Anterior cingulate cortex (tissue), 58 donors: ENCODE data around the gene FSTL4.
"Not testable (repeated sequence)": the region's sequence is repeated elsewhere in the genome, so short reads cannot be mapped to it uniquely, and the experiment has no call there.

ENCODE experiments used
- DNase-seq, 58 donors: peaks; one replicate each; lab custom pipeline; 2025; lab: John Stamatoyannopoulos, UW

The FSTL4 gene

DNA sequence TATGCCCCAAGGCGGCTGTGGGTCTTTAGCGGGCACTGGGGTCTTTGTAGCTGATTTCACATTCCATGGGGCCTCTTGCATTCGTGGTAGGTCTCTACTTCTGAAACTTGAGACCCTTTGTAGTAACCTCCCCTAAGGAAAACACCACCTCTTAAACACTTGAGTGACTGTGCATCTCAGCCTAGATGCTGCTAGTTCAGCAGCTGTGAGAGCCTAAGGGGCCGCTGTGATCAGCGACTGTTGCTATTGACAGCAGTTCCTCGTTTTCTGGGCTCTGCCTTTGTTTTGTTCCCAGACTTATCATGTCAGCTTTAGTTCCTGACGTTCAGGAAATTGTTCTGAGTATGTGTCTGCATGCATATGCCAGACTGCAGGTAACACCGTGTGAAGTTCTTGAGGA, 389.4 kb downstream of the FSTL4 start:
- DNase-seq, result no peak

DNA sequence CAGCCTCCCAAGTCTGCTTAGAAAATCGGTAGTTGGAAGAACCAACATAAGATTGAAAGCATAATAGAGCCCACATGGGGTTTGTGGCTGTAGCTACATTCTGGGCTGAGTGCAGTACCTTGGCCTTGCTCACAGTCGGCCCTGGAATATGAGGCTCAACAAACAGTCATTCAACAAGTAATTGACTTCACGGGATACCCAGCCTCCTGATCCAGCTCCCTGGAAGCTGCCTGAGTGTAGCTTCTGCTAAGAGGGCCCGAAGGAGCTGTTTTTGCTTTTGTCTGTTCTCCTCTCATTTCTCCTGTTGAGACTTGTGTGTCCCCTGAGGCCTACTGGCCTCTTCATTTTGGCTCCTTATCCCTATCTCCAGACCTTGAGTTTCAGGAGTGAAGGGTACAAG, 389.8 kb downstream of the FSTL4 start:
- DNase-seq, result no peak

DNA sequence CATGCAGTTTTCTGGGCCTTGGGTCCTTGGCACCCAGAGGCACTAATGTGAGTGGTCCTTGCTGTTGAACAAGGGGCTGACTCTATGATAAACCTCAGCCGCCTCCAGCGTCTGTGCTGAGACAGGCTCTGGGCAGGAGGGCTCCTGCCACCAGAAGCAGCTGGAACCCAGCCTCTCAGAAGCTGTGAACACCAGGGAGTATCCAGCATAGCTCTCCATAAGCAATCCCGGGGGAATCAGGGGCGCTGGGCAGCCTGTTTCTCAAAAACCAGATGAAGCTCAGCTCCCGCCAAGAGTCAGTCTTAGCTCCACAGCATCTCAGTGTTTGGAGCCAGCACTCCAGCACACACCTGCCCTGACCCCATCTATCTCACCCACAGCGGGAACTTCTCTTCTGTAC, 390.3 kb downstream of the FSTL4 start:
- no peak for DNase-seq

DNA sequence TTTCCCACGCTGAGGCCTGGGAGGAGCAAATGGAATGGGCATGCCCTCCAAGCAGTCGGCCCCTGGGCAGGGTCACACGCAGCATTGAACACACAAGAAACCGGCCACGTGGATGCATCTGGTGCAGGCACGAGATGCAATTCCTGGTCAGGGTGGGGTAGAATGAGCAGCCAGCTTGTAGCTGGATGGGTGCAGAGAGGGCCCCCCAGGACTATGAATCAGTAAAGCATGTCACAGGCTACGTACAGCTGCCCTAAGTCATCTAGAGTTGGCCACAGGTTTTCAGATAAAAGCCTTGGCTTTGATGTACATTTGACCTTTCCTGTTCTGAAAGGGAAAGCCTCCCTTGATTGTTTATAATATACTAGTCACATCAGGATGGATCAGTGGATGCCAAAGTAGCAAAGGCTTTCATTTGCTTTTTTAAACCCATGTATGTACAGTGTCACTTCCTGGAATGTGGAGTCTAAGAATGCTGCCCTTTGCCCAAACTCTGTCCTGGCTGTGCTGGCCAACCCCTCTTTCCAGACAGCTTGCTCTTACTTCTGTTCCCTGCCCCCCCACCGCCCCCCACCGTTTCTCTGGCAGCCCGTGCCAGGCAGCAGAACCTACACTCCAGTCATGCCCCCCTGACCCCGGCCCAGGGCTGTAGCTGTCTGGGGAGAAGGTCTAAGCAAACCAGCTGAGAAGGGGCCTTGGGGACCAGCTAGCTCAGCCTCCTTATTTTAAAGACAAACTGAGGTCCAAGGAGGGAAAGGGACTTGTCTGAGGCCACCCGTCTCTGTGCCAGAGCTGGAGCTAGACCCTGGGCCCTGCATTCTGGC, 391.3 kb downstream of the FSTL4 start:
- no peak for DNase-seq

DNA sequence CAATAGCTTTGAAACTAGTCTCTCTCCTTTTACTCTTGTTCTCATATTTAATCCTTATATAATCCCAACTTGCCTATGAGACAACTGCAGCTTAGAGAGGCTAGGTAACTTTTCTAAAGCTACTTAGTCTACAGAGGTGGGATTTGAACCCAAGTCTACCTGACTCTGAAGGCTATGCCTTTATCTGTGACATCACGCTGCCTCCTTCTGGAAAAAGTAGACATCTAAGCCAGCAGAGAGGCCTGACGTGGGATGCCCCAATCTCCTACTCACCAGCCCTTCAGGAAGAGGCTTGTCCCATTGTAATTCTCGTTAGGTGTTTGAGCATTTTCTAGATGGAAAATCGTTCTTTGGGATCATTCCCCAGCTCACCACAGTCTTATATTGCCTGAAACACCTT, 393.0 kb downstream of the FSTL4 start:
- no peak for DNase-seq

DNA sequence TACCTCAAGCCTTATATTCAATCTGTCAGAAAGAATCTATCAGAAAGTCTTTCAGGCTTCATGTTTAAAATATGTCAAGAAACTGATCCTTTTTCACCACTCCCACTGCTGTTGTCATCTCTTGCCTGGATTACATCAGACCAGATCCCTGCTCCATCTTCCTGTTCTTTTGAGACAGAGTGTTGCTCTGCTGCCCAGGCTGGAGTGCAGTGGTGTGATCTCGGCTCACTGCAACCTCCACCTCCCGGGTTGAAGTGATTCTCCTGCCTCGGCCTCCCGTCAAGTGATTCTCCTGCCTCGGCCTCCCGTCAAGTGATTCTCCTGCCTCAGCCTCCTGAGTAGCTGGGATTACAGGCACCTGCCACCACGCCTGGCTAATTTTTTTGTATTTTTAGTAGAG, 396.2 kb downstream of the FSTL4 start:
- DNase-seq, result not testable (repeated sequence)

DNA sequence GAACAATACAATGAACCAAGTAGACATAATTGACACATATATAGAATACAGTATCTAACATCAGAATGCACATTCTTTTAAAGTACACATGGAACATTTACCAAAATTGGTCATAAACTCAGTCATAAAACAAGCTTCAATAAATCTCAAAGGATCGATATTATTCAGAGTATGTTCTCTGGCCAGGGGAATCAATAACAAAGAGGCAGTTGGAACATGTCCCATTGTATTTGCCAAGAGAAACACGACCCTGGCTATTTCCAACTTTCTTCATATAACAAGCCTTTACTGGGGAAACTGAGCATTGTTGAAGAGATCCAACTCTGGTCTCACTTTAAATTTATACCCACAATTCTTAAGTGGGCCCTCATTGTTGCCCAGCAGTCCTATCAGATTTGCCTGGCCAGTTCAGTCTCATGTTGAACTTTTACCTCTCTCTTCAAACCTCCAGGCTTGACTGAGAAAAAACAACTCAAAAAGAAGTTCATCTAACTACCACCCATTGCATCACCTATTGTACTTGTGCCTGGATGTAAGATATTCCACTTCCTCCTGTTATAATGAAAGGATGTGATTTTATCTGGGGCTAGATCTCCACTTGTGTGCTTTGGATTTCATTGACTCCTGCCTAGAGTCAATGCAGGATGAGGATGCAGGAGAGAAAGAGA, 398.1 kb downstream of the FSTL4 start:
- DNase-seq, result no peak

DNA sequence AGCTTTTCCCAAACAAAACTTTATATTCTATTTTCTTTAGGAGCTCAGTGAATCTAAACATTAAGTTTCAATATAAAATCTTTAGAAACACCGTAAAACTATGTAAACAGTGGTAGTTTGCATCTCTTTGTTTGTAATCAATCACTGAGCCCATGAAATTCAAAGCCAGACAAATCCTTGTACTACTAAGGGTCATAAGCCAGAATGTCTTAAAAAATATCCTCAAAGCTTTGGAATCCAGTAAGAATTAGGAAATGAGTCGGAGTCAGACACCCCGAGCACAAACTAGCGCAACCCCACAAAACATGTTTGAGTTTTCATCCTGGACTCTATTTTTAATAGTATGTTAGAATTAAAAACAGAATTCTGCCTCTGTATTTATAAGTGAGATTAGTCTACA, 406.7 kb downstream of the FSTL4 start:
- no peak for DNase-seq

DNA sequence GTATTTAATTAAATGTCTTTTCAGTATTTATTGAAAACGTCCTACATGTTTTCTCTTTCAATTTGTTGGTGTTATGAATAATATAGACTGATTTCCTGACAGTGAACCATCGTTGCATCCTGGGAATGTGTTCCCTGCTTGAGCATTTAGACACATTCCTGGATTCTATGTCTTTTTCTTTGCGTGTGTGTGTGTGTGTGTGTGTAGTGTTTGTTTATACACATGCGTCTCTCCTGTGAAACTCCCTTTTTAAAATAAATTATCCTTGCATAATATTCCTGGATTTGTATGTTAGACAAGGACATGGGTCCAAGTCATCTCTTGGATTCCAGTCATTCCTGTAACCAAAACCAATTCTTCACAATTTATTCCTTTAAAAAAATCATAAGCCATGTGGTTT, 407.1 kb downstream of the FSTL4 start:
- DNase-seq, result no peak

DNA sequence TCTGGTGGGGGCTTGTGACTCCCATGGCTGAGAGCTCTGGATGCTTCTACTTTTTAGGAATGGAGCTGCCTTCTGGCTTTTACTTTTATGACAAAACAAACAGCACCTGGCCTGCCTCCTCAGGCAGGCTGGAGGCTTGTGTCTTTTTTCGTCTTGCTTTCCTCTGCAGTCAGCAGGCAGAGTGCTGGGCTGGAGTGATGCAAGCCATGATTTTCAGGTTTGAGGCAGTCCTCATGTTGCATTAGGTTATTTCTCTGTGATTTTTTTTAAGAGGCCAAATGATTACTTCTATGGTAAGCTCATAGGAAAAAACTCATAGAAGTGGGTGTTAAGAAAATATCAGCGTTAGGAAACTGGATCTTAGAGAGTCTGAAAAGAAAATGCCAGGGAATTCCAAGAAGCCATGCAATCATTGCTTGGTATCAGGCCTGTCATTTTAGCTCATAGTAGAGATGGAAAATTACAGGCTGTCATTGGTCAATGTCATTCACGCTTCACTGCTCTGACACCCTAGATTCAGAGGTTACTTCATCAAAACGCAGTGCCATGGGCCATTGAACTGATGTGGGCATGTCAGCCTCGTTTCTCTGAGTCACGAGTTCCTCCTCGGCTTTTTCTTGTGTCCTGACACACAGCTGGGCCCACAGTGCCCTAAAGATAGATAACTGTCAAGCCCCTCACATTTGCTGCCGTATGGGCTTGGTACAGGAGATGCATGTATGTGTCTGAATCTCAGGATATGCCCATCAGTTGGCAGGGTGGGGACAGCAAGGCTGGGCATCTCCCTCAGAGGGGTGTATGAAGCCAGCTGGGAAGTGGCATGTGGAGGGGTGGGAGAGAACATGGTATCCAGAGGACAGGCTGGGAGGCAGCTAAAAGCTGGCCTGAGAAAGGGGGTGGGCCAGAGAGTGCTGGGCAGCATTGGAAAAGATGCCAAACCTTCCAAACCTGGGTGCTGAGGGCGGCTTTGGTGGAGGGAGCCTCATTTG, 408.7 kb downstream of the FSTL4 start:
- no peak for DNase-seq

DNA sequence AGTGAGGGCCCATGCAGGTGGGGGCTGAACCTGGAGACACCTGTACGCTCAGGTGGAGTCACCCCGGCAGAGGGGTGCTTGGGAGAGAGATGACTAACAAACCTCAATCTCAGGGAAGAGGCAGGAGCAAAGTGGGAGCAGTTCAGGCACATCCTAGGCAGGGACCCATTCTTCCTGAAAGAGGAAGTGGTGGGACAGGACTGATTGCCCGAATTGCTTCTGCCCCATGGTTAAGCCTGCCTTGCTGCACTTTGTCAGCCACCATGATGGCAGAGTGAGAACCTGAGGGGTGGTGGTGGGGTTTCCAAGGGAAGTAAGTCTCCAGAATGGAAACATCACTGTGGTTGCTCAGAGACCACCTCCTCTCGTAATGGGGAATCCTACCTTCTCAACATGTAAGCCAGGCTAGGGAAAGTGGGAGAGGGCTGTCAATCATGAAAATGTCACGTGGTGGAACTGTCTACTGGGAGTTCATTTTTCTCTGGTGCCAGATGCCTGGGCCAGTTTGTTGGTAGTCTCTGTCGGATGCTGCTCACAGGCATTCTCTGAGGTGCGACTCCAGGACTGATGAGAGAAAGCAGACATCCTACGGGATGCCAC, 410.2 kb downstream of the FSTL4 start:
- no peak for DNase-seq

DNA sequence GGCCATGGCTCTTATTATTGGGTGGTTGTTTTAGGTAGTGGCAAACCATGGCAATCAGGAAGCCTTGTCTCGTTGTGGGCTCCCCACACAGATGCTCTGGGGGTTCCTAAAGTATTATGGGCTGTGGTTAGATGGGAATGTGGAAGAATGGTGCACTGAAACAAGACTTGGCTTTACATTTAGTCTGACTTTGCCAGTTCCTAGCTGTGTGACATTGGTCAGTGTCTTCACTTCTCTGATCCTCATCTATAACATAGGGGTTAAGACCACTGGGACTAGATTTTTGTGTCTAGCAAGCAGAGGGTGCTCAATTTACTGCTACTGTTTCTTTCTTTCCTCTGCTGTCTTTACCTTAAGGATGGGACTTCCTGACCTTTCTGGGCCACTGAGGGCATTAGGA, 411.0 kb downstream of the FSTL4 start:
- no peak for DNase-seq

DNA sequence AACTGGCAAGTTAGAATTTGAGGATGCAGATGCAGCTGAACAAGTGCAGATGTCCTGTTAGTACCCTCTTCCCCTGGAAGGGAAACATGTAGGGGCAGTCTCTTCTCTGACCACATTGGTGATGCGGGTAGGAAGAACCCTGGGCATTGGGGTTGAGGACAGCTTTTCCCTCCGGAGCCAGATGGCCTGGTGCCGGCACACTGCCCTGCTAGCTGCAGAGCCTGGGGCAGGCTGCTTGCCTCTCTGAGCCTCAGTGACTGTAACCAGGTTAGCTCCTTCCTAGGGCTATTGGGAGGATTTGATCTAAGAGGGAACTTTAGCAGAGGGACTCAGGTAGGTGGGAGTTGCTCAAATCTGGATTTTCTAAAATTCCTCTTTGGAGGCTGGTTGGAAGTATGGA, 412.1 kb downstream of the FSTL4 start:
- no peak for DNase-seq

DNA sequence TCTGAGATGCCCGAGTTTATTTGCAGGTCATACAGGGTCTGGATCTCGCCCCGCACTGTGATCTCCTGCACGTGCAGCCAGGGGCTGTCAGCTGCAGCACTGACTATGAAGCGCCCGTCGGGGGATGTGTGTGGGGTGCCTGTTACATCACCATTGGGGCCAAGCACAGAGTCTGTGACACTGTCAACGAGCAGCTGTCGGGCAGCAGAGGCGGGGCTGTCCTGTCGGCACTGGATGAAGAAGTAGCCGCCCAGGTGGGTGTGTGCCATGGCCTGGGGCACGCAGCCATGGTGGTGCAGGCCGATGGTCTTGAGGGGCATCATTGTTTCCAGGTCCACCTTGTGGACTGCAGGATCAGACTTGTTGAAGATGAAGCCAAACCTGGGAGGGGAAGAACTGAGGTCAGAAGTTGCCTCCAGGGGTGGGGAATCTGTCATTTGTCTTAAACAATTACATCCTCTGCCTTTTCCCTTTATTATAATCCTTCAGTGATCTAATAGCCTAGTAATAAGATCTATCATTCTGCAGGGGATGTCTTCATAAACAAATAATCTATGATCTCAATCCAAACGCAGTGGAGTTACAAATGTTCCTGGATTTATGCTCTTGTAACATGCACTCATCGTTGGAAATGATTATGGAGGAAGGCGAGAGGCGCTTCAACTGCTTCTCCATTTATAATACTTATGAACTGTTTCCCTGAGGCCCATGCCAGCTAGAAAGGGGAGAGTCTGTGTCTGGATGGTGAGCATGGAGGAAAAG, 412.7 kb downstream of the FSTL4 start:
- no peak for DNase-seq

DNA sequence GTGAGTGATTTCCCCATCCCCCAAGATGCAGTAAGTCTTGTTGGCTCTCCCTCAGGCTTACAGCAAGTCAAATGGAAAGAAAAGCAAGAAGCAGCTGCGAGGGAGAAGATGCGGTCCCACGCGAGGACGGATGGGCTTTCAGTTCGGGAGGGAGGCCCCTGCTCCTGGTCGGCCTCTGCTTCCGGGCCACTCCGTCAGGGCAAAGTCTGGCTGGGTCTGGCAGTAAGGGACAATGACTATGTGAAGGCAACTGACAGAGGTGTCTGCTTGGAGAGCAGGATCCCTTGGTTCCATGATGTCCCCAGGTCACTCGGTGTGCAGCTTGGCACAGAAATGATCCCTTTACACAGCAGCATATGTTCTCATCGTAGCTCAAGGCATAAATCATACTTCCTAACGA, 413.8 kb downstream of the FSTL4 start:
- no peak for DNase-seq

DNA sequence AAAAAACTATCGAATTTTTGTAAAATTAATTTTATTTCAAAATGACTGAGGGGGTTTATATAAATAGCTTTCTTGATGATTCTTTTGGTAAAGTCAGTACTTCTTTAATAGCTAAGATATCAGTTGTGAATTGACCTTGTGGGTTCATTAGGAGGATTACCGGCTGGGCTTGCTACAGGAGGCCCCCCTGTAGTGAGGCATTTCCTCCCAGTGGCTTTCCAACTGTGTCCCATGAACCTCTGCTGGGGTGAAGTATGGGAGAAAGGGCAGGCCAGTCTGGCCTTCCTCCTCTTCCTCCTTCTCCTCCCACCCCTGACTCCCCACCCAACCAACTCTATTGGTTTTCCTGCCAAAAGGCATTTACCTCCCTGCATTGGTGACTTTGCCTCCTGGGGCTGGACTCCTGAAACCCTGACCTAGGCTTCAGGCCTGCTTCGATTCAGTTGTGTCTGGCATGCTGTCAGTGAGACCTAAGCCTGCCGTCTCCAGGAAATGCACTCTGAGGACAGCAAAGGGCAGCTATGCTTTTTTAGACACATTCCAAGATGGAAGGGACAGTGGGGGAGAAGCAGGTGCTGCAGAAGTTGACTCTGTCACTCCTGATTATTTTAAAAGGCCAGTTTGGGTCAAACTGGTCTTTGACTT, 415.8 kb downstream of the FSTL4 start:
- DNase-seq, result no peak

DNA sequence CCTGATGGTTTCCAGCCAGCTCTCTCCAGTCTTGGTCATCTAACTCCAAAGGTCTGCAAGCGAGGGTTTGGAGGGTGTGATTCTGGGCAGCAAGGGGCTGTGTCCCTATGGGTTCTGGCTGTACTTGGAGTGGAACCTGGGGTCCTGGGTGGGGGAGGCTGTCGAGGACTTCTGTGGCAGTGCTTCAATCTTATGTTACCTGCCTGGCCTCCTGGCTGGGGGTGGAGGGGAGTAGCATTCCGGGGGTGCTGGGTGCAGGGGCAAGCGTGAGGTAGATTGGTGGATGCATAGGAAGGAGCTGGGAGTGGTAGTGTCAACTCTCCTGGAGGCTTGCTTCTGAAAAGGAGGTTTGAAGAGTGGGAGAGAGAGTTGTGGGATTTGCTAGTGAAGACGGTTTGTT, 417.1 kb downstream of the FSTL4 start:
- no peak for DNase-seq

DNA sequence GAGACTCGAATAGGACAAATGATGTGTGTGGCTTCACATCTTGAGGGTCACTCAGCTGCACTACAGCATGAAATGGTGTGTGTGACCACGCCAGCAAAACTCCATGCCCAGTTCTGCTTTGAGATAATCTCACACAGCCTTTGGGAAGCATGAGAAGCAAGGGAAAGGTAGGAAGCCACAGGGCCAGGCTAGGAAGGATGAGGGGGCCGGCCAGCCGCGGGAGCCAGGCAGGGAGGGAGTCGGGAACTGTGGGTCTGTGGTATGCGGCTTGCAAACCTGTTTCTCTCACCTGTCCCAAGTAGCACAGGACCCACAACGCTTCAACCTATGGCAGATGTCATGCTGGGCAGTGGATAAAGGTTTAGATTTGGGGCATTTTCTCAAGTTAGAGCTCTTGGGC, 418.5 kb downstream of the FSTL4 start:
- no peak for DNase-seq

DNA sequence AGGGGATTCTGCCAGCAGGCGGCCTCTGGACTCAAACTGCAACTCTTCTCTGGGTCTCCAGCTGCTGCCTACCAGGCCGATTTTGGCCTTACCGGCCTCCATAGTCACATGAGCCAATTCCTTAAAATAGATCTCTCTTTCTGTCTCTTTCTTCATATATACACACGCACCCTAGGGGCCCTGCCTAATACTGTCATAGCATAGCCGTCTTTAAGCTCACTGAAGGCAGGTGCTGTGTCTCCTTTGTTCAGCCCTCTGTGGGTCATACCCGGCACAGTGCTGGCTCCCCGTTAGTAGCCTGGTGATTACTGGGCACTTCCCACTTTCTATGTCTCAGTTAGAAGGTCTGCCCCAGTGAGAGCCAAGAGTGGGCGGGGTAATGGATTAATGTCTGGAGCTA, 419.6 kb downstream of the FSTL4 start:
- DNase-seq, result no peak
